HepG2 (cell line): ENCODE measurements around the gene PPA1.

Experiments
- CTCF ChIP-seq: sonication (generic); formaldehyde crosslinking; IDR thresholded peaks from 2 replicates; pipeline ENCODE4 v1.5.0; 2020; ENCODE audit warnings: mild to moderate bottlenecking, missing genetic modification reagents, moderate library complexity
- E2F1 ChIP-seq: sonication (generic); formaldehyde crosslinking; IDR thresholded peaks from 2 replicates; pipeline ENCODE4 v1.5.0; 2020; ENCODE audit warnings: missing genetic modification reagents
- EZH2 ChIP-seq: conservative IDR thresholded peaks from 2 replicates; pipeline ENCODE4 v1.6.1; 2012; ENCODE audit warnings: mild to moderate bottlenecking, low read depth, low read length, moderate library complexity
- MXD3 ChIP-seq: IDR thresholded peaks from 2 replicates; pipeline ENCODE4 v1.6.1; 2016; ENCODE audit warnings: mild to moderate bottlenecking, missing biosample characterization, missing genetic modification reagents
- MXI1 ChIP-seq: IDR thresholded peaks from 3 replicates; pipeline ENCODE4 v1.6.1; 2012; ENCODE audit warnings: low read depth, low read length, inconsistent platforms, borderline replicate concordance
- NFKBIZ ChIP-seq: IDR thresholded peaks from 2 replicates; pipeline ENCODE4 v1.6.1; 2018; ENCODE audit warnings: missing genetic modification reagents, missing compliant biosample characterization
- TARDBP ChIP-seq: sonication (generic); formaldehyde crosslinking; IDR thresholded peaks from 2 replicates; pipeline ENCODE4 v1.8.0; 2022; ENCODE audit warnings: mild to moderate bottlenecking, missing genetic modification reagents
- ZFP1 ChIP-seq: IDR thresholded peaks from 2 replicates; pipeline ENCODE4 v1.6.1; 2016
- ZNF224 ChIP-seq: sonication (generic); formaldehyde crosslinking; IDR thresholded peaks from 2 replicates; pipeline ENCODE4 v1.5.0; 2020; ENCODE audit warnings: mild to moderate bottlenecking, missing genetic modification reagents
- ZNF337 ChIP-seq: sonication (generic); formaldehyde crosslinking; IDR thresholded peaks from 2 replicates; pipeline ENCODE4 v1.5.1; 2020; ENCODE audit warnings: missing genetic modification reagents, low read depth, mild to moderate bottlenecking, borderline replicate concordance
- ZNF407 ChIP-seq: sonication (generic); formaldehyde crosslinking; IDR thresholded peaks from one replicate; pipeline ENCODE4 v1.5.1; 2020; ENCODE audit warnings: mild to moderate bottlenecking, missing genetic modification reagents; ENCODE audit errors: not compliant biosample characterization
- ZNF501 ChIP-seq: sonication (generic); formaldehyde crosslinking; IDR thresholded peaks from 2 replicates; pipeline ENCODE4 v1.5.1; 2020; ENCODE audit warnings: mild to moderate bottlenecking, moderate library complexity, missing genetic modification reagents
- ZNF740 ChIP-seq: sonication (generic); formaldehyde crosslinking; IDR thresholded peaks from 2 replicates; pipeline ENCODE4 v1.4.0; 2020; ENCODE audit warnings: missing genetic modification reagents

- TF ChIP-seq ZNF224 (CRISPR knock-in tag) (no peak), MXD3 (CRISPR knock-in tag) (no peak), TARDBP (no peak; the same call in 1 of the 2 replicates), NFKBIZ (CRISPR knock-in tag) (no peak), ZNF407 (CRISPR knock-in tag) (no peak), E2F1 (CRISPR knock-in tag) (no peak), ZNF740 (no peak), EZH2 (no peak), CTCF (no peak), ZNF501 (CRISPR knock-in tag) (no peak), ZNF337 (no peak), MXI1 (peak; percentile 52; the same call in 1 of the 3 replicates), ZFP1 (CRISPR knock-in tag) (no peak)
Observed at GRCh38 chr10:70174058-70174741, 59.0 kb downstream of the PPA1 start.
